Endodermal cell (in vitro differentiated cells): ENCODE measurements around the gene KAZN. TPM values are rescaled to one million over a fixed set of nuclear protein-coding genes. Genes with fewer than 3 reads are reported as not detected.
A peak's percentile ranks its signal among the peaks of the same experiment; 100 is the strongest.

Source experiments
- DNase-seq: peaks from one replicate; pipeline ENCODE4 v3.0.0-alpha.2; 2017
- H3K27ac ChIP-seq: 2 replicates; pipeline ENCODE4 v1.5.1; 2013; ENCODE audit warnings: mild to moderate bottlenecking, low read depth, low read length, moderate library complexity
- H3K27me3 ChIP-seq: 2 replicates; pipeline ENCODE4 v1.6.1; 2013; ENCODE audit warnings: mild to moderate bottlenecking, low read length, moderate library complexity; ENCODE audit not compliant: insufficient read depth, control insufficient read depth, poor library complexity, severe bottlenecking
- H3K36me3 ChIP-seq: 2 replicates; pipeline ENCODE4 v1.7.0; 2013; ENCODE audit warnings: mild to moderate bottlenecking, low read length, moderate library complexity; ENCODE audit not compliant: control insufficient read depth, insufficient read depth
- H3K4me1 ChIP-seq: one replicate; pipeline ENCODE4 v1.7.0; 2013; ENCODE audit warnings: low read length; ENCODE audit not compliant: control insufficient read depth, insufficient read depth
- H3K4me3 ChIP-seq: 2 replicates; pipeline ENCODE4 v1.5.1; 2013; ENCODE audit warnings: mild to moderate bottlenecking, low read length, moderate library complexity
- H3K9ac ChIP-seq: 2 replicates; pipeline ENCODE4 v1.6.1; 2013; ENCODE audit warnings: mild to moderate bottlenecking, low read length, moderate library complexity; ENCODE audit not compliant: poor library complexity, severe bottlenecking; ENCODE audit errors: extremely low read depth
- H3K9me3 ChIP-seq: 2 replicates; pipeline ENCODE4 v1.6.1; 2013; ENCODE audit warnings: mild to moderate bottlenecking, low read length, moderate library complexity; ENCODE audit not compliant: control insufficient read depth
- H3K27ac Mint-ChIP-seq: 2 replicates; pipeline ENCODE4 v1.8.0; 2020; ENCODE audit warnings: mixed read lengths
- H3K27me3 Mint-ChIP-seq: 2 replicates; pipeline ENCODE4 v1.8.0; 2021; ENCODE audit warnings: mild to moderate bottlenecking, mixed read lengths; ENCODE audit not compliant: insufficient read depth
- H3K36me3 Mint-ChIP-seq: 2 replicates; pipeline ENCODE4 v1.8.0; 2020; ENCODE audit warnings: low read depth, mixed read lengths
- H3K4me1 Mint-ChIP-seq: 2 replicates; pipeline ENCODE4 v1.8.0; 2020; ENCODE audit warnings: mixed read lengths
- H3K4me3 Mint-ChIP-seq: 2 replicates; pipeline ENCODE4 v1.8.0; 2020; ENCODE audit warnings: mild to moderate bottlenecking, moderate library complexity, mixed read lengths
- H3K9me3 Mint-ChIP-seq: 2 replicates; pipeline ENCODE4 v1.8.0; 2020; ENCODE audit warnings: mild to moderate bottlenecking, mixed read lengths
- CTCF ChIP-seq: fragments of 200-600 bp; sonication (generic); conservative IDR thresholded peaks from 2 replicates; pipeline ENCODE4 v1.5.0; 2021; ENCODE audit warnings: antibody characterized with exemption, mild to moderate bottlenecking
- WGBS, 2 experiments: methylation state at CpG; one replicate each; pipeline versions ENCODE4 v1.1.5 to v1.1.7; 2013; ENCODE audit warnings: missing lambda C conversion rate in 2 of 2, mixed read lengths in 1 of 2; ENCODE audit not compliant: insufficient coverage in 1 of 2, insufficient read length in 1 of 2; 5-methylcytosine and 5-hydroxymethylcytosine counted together
- total RNA-seq, 2 donors: library from RNA; stranded (reverse); fragmentation: NEBNext Ultra II Directional in 1 of 2; extraction: Animal tissue kit (Norgen Biotek cat#: 25700) in 1 of 2; gene quantifications; 2 replicates in 1 of 2; 3 replicates in 1 of 2; pipeline ENCODE4 v1.2.1, GENCODE V29; 2021

Gene KAZN
- total RNA-seq, 2 donors from 2014 or later = 12.4 to 13.9 TPM

DNA sequence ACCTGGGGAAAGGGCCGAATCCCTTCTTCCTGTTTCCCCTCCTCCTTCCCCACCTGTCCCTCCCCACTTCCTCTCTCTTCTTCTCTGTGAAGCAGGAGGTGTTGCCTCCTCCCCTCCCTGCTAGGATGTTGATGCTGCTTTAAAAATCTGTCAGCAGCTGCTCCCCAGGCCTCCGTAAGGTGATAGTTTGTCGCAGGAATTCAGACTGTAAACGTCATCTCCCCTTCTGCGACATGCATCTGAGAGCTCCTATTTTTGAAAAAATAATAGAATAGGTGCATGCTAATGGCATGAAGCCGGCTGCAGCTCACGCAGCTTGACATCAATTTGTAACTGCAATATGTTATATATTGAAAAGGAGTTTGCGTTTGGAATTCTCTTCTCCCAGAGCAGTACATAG is 70.1 kb downstream of the KAZN start:
- Histone ChIP-seq H3K9ac (no peak overlapping the region), H3K4me1 (peaks cover 8% of the 10 kb centered on the region), H3K4me3 (no peak overlapping the region), H3K27ac (no peak overlapping the region), H3K36me3 (no peaks in the 10 kb centered on the region), H3K9me3 (no peaks in the 10 kb centered on the region), H3K27me3 (no peaks in the 10 kb centered on the region)
- Mint-ChIP-seq H3K4me1 (peaks cover 19% of the 10 kb centered on the region), H3K36me3 (no peaks in the 10 kb centered on the region), H3K27me3 (no peaks in the 10 kb centered on the region), H3K4me3 (no peak overlapping the region), H3K27ac (peak overlapping the region; percentile 64), H3K9me3 (peaks cover 5% of the 10 kb centered on the region)
- 68 to 70% methylated on average over 6 to 8 of the region's 8 CpGs for whole genome bisulfite sequencing, 2 experiments
- peak; percentile 74 for DNase-seq
- no peak for TF ChIP-seq CTCF

DNA sequence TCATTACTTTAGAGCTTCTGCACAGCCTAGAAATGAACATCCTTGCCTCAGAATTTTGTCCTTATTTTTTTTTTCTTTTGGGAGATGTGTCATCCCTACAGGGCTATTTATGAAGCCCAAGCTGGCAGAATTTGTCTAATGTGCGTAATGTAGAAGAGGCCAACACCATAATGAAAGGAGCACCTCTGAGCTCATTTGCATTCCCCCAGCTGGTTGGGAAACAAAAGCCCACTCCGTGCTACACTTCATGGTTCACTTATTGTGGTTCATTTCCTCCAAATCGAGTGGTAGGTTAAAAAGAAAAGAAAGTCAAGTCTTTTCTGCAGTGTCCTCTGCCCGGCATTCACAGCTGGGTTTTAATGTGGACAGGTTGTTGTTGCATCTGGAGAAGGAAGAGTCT is 73.5 kb downstream of the KAZN start:
- Histone ChIP-seq H3K27ac (peak overlapping the region; percentile 46), H3K4me3 (no peak overlapping the region), H3K9ac (no peak overlapping the region), H3K9me3 (peaks cover 8% of the 10 kb centered on the region), H3K27me3 (no peaks in the 10 kb centered on the region), H3K36me3 (no peaks in the 10 kb centered on the region), H3K4me1 (peaks cover 8% of the 10 kb centered on the region)
- no peak for TF ChIP-seq CTCF
- Mint-ChIP-seq H3K4me3 (no peak overlapping the region), H3K4me1 (peaks cover 19% of the 10 kb centered on the region), H3K36me3 (no peaks in the 10 kb centered on the region), H3K27ac (no peak overlapping the region), H3K9me3 (peaks cover 11% of the 10 kb centered on the region), H3K27me3 (no peaks in the 10 kb centered on the region)
- no peak for DNase-seq
- 67 to 91% methylated on average over 3 to 4 of the region's 4 CpGs for WGBS, 2 experiments

- Mint-ChIP-seq H3K36me3 (no peaks in the 10 kb centered on the region), H3K27ac (no peak overlapping the region), H3K9me3 (peaks cover 11% of the 10 kb centered on the region), H3K4me1 (peaks cover 18% of the 10 kb centered on the region), H3K27me3 (no peaks in the 10 kb centered on the region), H3K4me3 (no peak overlapping the region)
- no peak overlapping the region for H3K9ac ChIP-seq
- peaks cover 7% of the 10 kb centered on the region for H3K4me1 ChIP-seq
- TF ChIP-seq CTCF = no peak
- WGBS, 2 experiments = 86 to 92% methylated on average over 1 of the region's 1 CpG
- H3K27ac ChIP-seq = no peak overlapping the region
- peaks cover 8% of the 10 kb centered on the region for H3K9me3 ChIP-seq
- H3K4me3 ChIP-seq = no peak overlapping the region
- H3K36me3 ChIP-seq = no peaks in the 10 kb centered on the region
- DNase-seq = no peak
- no peaks in the 10 kb centered on the region for H3K27me3 ChIP-seq
These were observed 75.5 kb downstream of the KAZN start for GRCh38 chr1:14674030-14674429.
